IPS-20b (cell line): ENCODE results near the gene CSNK1A1L.

Experiments used
- H3K27ac ChIP-seq: one replicate; pipeline ENCODE4 v1.5.1; 2013; ENCODE audit warnings: low read length
- H3K27me3 ChIP-seq: 2 replicates; pipeline ENCODE4 v1.6.1; 2013; ENCODE audit warnings: mild to moderate bottlenecking, low read length, inconsistent platforms; ENCODE audit not compliant: insufficient read depth
- H3K36me3 ChIP-seq: 2 replicates; pipeline ENCODE4 v1.6.1; 2013; ENCODE audit warnings: low read depth, mild to moderate bottlenecking, inconsistent platforms, low read length, moderate library complexity; ENCODE audit not compliant: insufficient read depth
- H3K4me1 ChIP-seq: 2 replicates; pipeline ENCODE4 v1.6.1; 2013; ENCODE audit warnings: mild to moderate bottlenecking, control low read depth, inconsistent platforms, low read length, moderate library complexity; ENCODE audit not compliant: insufficient read depth
- H3K4me3 ChIP-seq: 2 replicates; pipeline ENCODE4 v1.5.1; 2013; ENCODE audit warnings: mild to moderate bottlenecking, low read length, inconsistent platforms
- H3K9ac ChIP-seq: 2 replicates; pipeline ENCODE4 v1.6.1; 2013; ENCODE audit warnings: low read depth, mild to moderate bottlenecking, inconsistent platforms, low read length, moderate library complexity
- H3K9me3 ChIP-seq: 2 replicates; pipeline ENCODE4 v1.6.1; 2013; ENCODE audit warnings: mild to moderate bottlenecking, low read depth, low read length, inconsistent platforms; ENCODE audit not compliant: insufficient read depth

Gene CSNK1A1L

GRCh38 chr13:37075164-37075563 lies 30.3 kb downstream of the CSNK1A1L start:
- no peak overlapping the region for H3K4me3 ChIP-seq
- H3K36me3 ChIP-seq = no peaks in the 10 kb centered on the region
- no peaks in the 10 kb centered on the region for H3K4me1 ChIP-seq
- no peak overlapping the region for H3K27ac ChIP-seq
- no peaks in the 10 kb centered on the region for H3K9me3 ChIP-seq
- H3K9ac ChIP-seq = no peak overlapping the region
- no peaks in the 10 kb centered on the region for H3K27me3 ChIP-seq

- Histone ChIP-seq H3K9ac (no peak overlapping the region), H3K9me3 (no peaks in the 10 kb centered on the region), H3K36me3 (no peaks in the 10 kb centered on the region), H3K4me3 (no peak overlapping the region), H3K27ac (no peak overlapping the region), H3K27me3 (no peaks in the 10 kb centered on the region), H3K4me1 (no peaks in the 10 kb centered on the region)
These were observed 30.8 kb downstream of the CSNK1A1L start for GRCh38 chr13:37074703-37075102.

GRCh38 chr13:37072024-37072423 lies 33.4 kb downstream of the CSNK1A1L start:
- Histone ChIP-seq H3K36me3 (no peaks in the 10 kb centered on the region), H3K4me1 (no peaks in the 10 kb centered on the region), H3K9me3 (no peaks in the 10 kb centered on the region), H3K9ac (no peak overlapping the region), H3K27ac (no peak overlapping the region), H3K27me3 (no peaks in the 10 kb centered on the region), H3K4me3 (no peak overlapping the region)

- Histone ChIP-seq H3K4me3 (no peak overlapping the region), H3K4me1 (peaks cover 7% of the 10 kb centered on the region; the same call in 1 of the 2 replicates), H3K27me3 (no peaks in the 10 kb centered on the region), H3K36me3 (no peaks in the 10 kb centered on the region), H3K27ac (no peak overlapping the region), H3K9ac (no peak overlapping the region), H3K9me3 (no peaks in the 10 kb centered on the region)
These were observed 34.5 kb downstream of the CSNK1A1L start for GRCh38 chr13:37070956-37071355.

- Histone ChIP-seq H3K36me3 (no peaks in the 10 kb centered on the region), H3K4me3 (no peak overlapping the region), H3K4me1 (peaks cover 13% of the 10 kb centered on the region; the same call in 1 of the 2 replicates), H3K9ac (no peak overlapping the region), H3K27ac (no peak overlapping the region), H3K27me3 (no peaks in the 10 kb centered on the region), H3K9me3 (no peaks in the 10 kb centered on the region)
These were observed 35.2 kb downstream of the CSNK1A1L start for GRCh38 chr13:37070145-37070695.

- H3K27me3 ChIP-seq = no peaks in the 10 kb centered on the region
- H3K4me3 ChIP-seq = no peak overlapping the region
These were observed 35.8 kb downstream of the CSNK1A1L start for GRCh38 chr13:37069597-37070103.

GRCh38 chr13:37068962-37069361 lies 36.5 kb downstream of the CSNK1A1L start:
- no peaks in the 10 kb centered on the region for H3K9me3 ChIP-seq
- no peak overlapping the region for H3K9ac ChIP-seq
- H3K4me1 ChIP-seq = peaks cover 16% of the 10 kb centered on the region
- no peaks in the 10 kb centered on the region for H3K27me3 ChIP-seq
- no peak overlapping the region for H3K27ac ChIP-seq
- no peaks in the 10 kb centered on the region for H3K36me3 ChIP-seq
- no peak overlapping the region for H3K4me3 ChIP-seq

More at GRCh38 chr13:37069597-37070103, 35.8 kb downstream of the CSNK1A1L start:
- H3K4me1 ChIP-seq = peaks cover 16% of the 10 kb centered on the region
- no peaks in the 10 kb centered on the region for H3K36me3 ChIP-seq
- H3K9me3 ChIP-seq = no peaks in the 10 kb centered on the region
- H3K9ac ChIP-seq = no peak overlapping the region
- no peak overlapping the region for H3K27ac ChIP-seq

- H3K36me3 ChIP-seq = no peaks in the 10 kb centered on the region
- H3K9ac ChIP-seq = no peak overlapping the region
- H3K4me3 ChIP-seq = no peak overlapping the region
- no peaks in the 10 kb centered on the region for H3K27me3 ChIP-seq
- H3K4me1 ChIP-seq = peaks cover 16% of the 10 kb centered on the region
- no peak overlapping the region for H3K27ac ChIP-seq
- H3K9me3 ChIP-seq = no peaks in the 10 kb centered on the region
These were observed 37.6 kb downstream of the CSNK1A1L start for GRCh38 chr13:37067874-37068273.

GRCh38 chr13:37065890-37066526 lies 39.5 kb downstream of the CSNK1A1L start:
- no peak overlapping the region for H3K9ac ChIP-seq
- no peaks in the 10 kb centered on the region for H3K36me3 ChIP-seq
- H3K4me1 ChIP-seq = peaks cover 16% of the 10 kb centered on the region
- H3K27me3 ChIP-seq = no peaks in the 10 kb centered on the region
- H3K4me3 ChIP-seq = no peak overlapping the region
- H3K27ac ChIP-seq = no peak overlapping the region
- no peaks in the 10 kb centered on the region for H3K9me3 ChIP-seq

GRCh38 chr13:37059848-37060192 lies 45.6 kb downstream of the CSNK1A1L start:
- Histone ChIP-seq H3K4me1 (peaks cover 1% of the 10 kb centered on the region; the same call in 1 of the 2 replicates), H3K4me3 (peak overlapping the region; percentile 80), H3K27ac (no peak overlapping the region), H3K9me3 (no peaks in the 10 kb centered on the region), H3K36me3 (peaks cover 5% of the 10 kb centered on the region), H3K9ac (peak overlapping the region; percentile 51; the same call in 1 of the 2 replicates), H3K27me3 (no peaks in the 10 kb centered on the region)

GRCh38 chr13:37058910-37059847 lies 46.3 kb downstream of the CSNK1A1L start, which contains the start of gene SUPT20H:
Gene SUPT20H (minus strand): TSS chr13:37059688. CDS start chr13:37051490, 8,198 bp downstream.
- H3K27ac ChIP-seq = peak within 1 kb of the TSS; percentile 0
- H3K9ac ChIP-seq = peak within 1 kb of the TSS; percentile 80
- peak within 1 kb of the TSS; percentile 80 for H3K4me3 ChIP-seq
- no peaks in the 10 kb centered on the region for H3K9me3 ChIP-seq
- no peaks in the 10 kb centered on the region for H3K4me1 ChIP-seq
- H3K27me3 ChIP-seq = no peaks in the 10 kb centered on the region
- peaks cover 5% of the 10 kb centered on the region for H3K36me3 ChIP-seq
